A673 (cell line): Measurements from ENCODE around the gene CAPN11. TPM values are rescaled to one million over a fixed set of nuclear protein-coding genes. Genes with fewer than 3 reads are reported as not detected.

Experiments used
- BruUV-seq: library from RNA; stranded (reverse); fragments of 400-500 nt; replicated peaks from 2 replicates; lab custom pipeline; 2021; lab: Mats Ljungman, UMichigan
- CTCF ChIA-PET: fragments of 300-600 bp; sonication (Branson Sonifier 250); formaldehyde crosslinking; loops from one replicate; lab custom pipeline; 2022; ENCODE audit warnings: antibody characterized with exemption; lab: Charles Lee
- POLR2A ChIA-PET: fragments of 300-600 bp; sonication (Branson Sonifier 250); formaldehyde crosslinking; loops from one replicate; lab custom pipeline; 2022; ENCODE audit warnings: antibody characterized with exemption; ENCODE audit not compliant: low non-redundant PET; lab: Charles Lee
- DNase-seq: peaks from one replicate; pipeline ENCODE4 v3.0.0-alpha.2; 2015; ENCODE audit warnings: low spot score
- H3K27ac ChIP-seq: fragments of 200-600 bp; sonication (generic); 2 replicates; pipeline ENCODE4 v1.5.1; 2016; ENCODE audit warnings: mixed run types, low read depth, mild to moderate bottlenecking, mixed read lengths, antibody characterized with exemption, low read length; ENCODE audit not compliant: poor library complexity, severe bottlenecking
- H3K27me3 ChIP-seq: fragments of 200-600 bp; sonication (generic); replicated peaks from 2 replicates; pipeline ENCODE4 v1.6.1; 2017; ENCODE audit warnings: mixed run types, low read depth, mild to moderate bottlenecking, mixed read lengths, antibody characterized with exemption, low read length; ENCODE audit not compliant: insufficient read depth, poor library complexity
- H3K36me3 ChIP-seq: fragments of 200-600 bp; sonication (generic); 2 replicates; pipeline ENCODE4 v1.6.1; 2016; ENCODE audit warnings: mixed run types, mild to moderate bottlenecking, mixed read lengths, antibody characterized with exemption, low read length; ENCODE audit not compliant: insufficient read depth, poor library complexity, severe bottlenecking
- H3K4me1 ChIP-seq: fragments of 200-600 bp; sonication (generic); 2 replicates; pipeline ENCODE4 v1.6.1; 2017; ENCODE audit warnings: mixed run types, mild to moderate bottlenecking, mixed read lengths, antibody characterized with exemption, low read length; ENCODE audit not compliant: insufficient read depth, poor library complexity, severe bottlenecking
- H3K4me3 ChIP-seq: fragments of 200-600 bp; sonication (generic); 2 replicates; pipeline ENCODE4 v1.5.1; 2016; ENCODE audit warnings: low read depth, mixed run types, mild to moderate bottlenecking, mixed read lengths, low read length; ENCODE audit not compliant: poor library complexity, severe bottlenecking
- H3K9me3 ChIP-seq: fragments of 200-600 bp; sonication (generic); 2 replicates; pipeline ENCODE4 v1.6.1; 2016; ENCODE audit warnings: mixed run types, low read depth, mild to moderate bottlenecking, mixed read lengths, antibody characterized with exemption, low read length; ENCODE audit not compliant: poor library complexity, severe bottlenecking
- CTCF ChIP-seq: fragments of 300-800, 200-600 bp; sonication (generic); conservative IDR thresholded peaks from 2 replicates; pipeline ENCODE4 v1.5.1; 2017; ENCODE audit warnings: low read depth, mild to moderate bottlenecking, antibody characterized with exemption, low read length, moderate library complexity, mixed read lengths
- EZH2 ChIP-seq: fragments of 200-600 bp; sonication (generic); IDR thresholded peaks from 2 replicates; pipeline ENCODE4 v1.6.1; 2017; ENCODE audit warnings: borderline replicate concordance, low read depth, mild to moderate bottlenecking, mixed read lengths, antibody characterized with exemption, low read length; ENCODE audit not compliant: poor library complexity, severe bottlenecking
- intact Hi-C: fragments of 100-400 bp; cut with micrococcal nuclease; formaldehyde crosslinking; loops from one replicate; pipeline ENCODE4 v1.10.0; 2022; ENCODE audit not compliant: unreplicated experiment
- total RNA-seq: library from RNA; stranded (reverse); gene quantifications from 2 replicates; pipeline ENCODE4 v1.2.3, GENCODE V29; 2021

The CAPN11 gene
- total RNA-seq, 1 experiment from 2014 or later = not detected

GRCh38 chr6:44225579-44226325, 67.1 kb downstream of the CAPN11 start:
- no peaks in the 10 kb centered on the region for H3K27me3 ChIP-seq
- ChIA-PET CTCF (interaction anchor here (1.4 kb wide), 1 partner anchor 12 kb away, joined by 11 read pairs; no protein-coding TSS in a partner anchor), POLR2A (no interaction called here)
- DNase-seq = no peak
- TF ChIP-seq CTCF (no peak), EZH2 (no peak)
- H3K4me1 ChIP-seq = peaks cover 43% of the 10 kb centered on the region
- H3K4me3 ChIP-seq = no peak overlapping the region
- H3K9me3 ChIP-seq = no peaks in the 10 kb centered on the region
- peaks cover 20% of the 10 kb centered on the region for H3K36me3 ChIP-seq
- no TSS peak for BruUV-seq
- peak overlapping the region; percentile 36 for H3K27ac ChIP-seq
- intact Hi-C loops = no loop called here

GRCh38 chr6:44226368-44227147, 67.9 kb downstream of the CAPN11 start:
- H3K4me1 ChIP-seq = peaks cover 35% of the 10 kb centered on the region
- no peak overlapping the region for H3K4me3 ChIP-seq
- BruUV-seq = no TSS peak
- H3K27me3 ChIP-seq = no peaks in the 10 kb centered on the region
- ChIA-PET CTCF (interaction anchor here (1.4 kb wide), 1 partner anchor 12 kb away, joined by 11 read pairs; no protein-coding TSS in a partner anchor), POLR2A (no interaction called here)
- TF ChIP-seq CTCF (no peak), EZH2 (no peak)
- peaks cover 26% of the 10 kb centered on the region for H3K36me3 ChIP-seq
- peak overlapping the region; percentile 36 for H3K27ac ChIP-seq
- intact Hi-C loops = no loop called here
- no peaks in the 10 kb centered on the region for H3K9me3 ChIP-seq
- no peak for DNase-seq

- no peaks in the 10 kb centered on the region for H3K27me3 ChIP-seq
- peaks cover 29% of the 10 kb centered on the region for H3K4me1 ChIP-seq
- intact Hi-C loops = no loop called here
- TF ChIP-seq EZH2 (no peak), CTCF (no peak)
- BruUV-seq = no TSS peak
- no peak overlapping the region for H3K27ac ChIP-seq
- ChIA-PET POLR2A (no interaction called here), CTCF (no interaction called here)
- H3K36me3 ChIP-seq = peaks cover 33% of the 10 kb centered on the region
- no peak for DNase-seq
- no peak overlapping the region for H3K4me3 ChIP-seq
- no peaks in the 10 kb centered on the region for H3K9me3 ChIP-seq
These were observed 68.7 kb downstream of the CAPN11 start for GRCh38 chr6:44227148-44227793.
